ENCODE data around the gene HMSD.

HMSD gene

DNA sequence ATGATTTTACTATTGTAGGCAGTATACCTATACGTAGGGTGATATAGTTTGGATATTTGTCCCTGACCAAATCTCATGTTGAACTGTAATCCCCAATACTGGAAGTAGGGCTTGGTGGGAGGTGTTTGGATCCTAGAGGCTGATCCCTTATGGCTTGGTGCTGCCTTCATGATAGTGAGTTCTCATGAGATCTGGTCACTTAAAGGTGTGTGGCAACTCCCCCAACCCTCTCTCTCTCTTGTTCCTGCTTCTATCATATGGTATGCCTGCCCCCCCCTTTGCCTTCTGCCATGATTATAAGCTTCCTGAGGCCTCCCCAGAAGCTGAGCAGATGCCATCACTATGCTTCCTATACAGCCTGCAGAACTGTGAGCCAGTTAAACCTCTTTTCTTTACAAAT lies 43.0 kb upstream of the HMSD start:
- no peak overlapping the region for H2BK120ac ChIP-seq (ENCODE audit: low read depth, low read length)
- H3K14ac ChIP-seq (ENCODE audit: low read length): no peak overlapping the region
- H3K4ac ChIP-seq (ENCODE audit: low read length): no peak overlapping the region
- H3K4me2 ChIP-seq (ENCODE audit: insufficient read depth, low read length, poor library complexity, severe bottlenecking): no peak overlapping the region
- WGBS, 2 donors (ENCODE audit: extremely low coverage in 2 of 2, insufficient read length in 2 of 2, insufficient replicate concordance in 1 of 2): no CpG with 5 or more reads among the region's 1 CpG
- no peaks in the 10 kb centered on the region for H3K4me1 ChIP-seq (ENCODE audit: control insufficient read depth in 2 of 2, insufficient read depth in 1 of 2, low read depth in 1 of 2, low read length in 2 of 2)
- H3K9ac ChIP-seq (ENCODE audit: low read depth, low read length, poor library complexity): no peak overlapping the region
- H3K27me3 ChIP-seq (ENCODE audit: control insufficient read depth in 3 of 3, insufficient read depth in 3 of 3, low read depth in 1 of 3, low read length in 3 of 3): no peaks in the 10 kb centered on the region
- H2BK5ac ChIP-seq (ENCODE audit: low read length): no peak overlapping the region
- DNase-seq (ENCODE audit: low spot score): no peak
- H3K9me3 ChIP-seq (replicated peaks in 1 of 2; ENCODE audit: control insufficient read depth in 2 of 2, insufficient read depth in 1 of 2, low read depth in 1 of 2, low read length in 2 of 2): no peaks in the 10 kb centered on the region
- H3K36me3 ChIP-seq (replicated peaks in 1 of 2; ENCODE audit: control insufficient read depth in 2 of 2, insufficient read depth in 2 of 2, low read length in 2 of 2): no peaks in the 10 kb centered on the region
- no peak overlapping the region for H4K91ac ChIP-seq (ENCODE audit: low read depth, low read length, poor library complexity)
- no peak overlapping the region for H2BK12ac ChIP-seq (ENCODE audit: low read length)
- H3K23ac ChIP-seq (ENCODE audit: low read depth, low read length, poor library complexity): no peak overlapping the region
- no peak overlapping the region for H2BK15ac ChIP-seq (ENCODE audit: low read length)
- H3K4me3 ChIP-seq (ENCODE audit: low read length in 2 of 2): no peak overlapping the region
- no peak overlapping the region for H4K8ac ChIP-seq (ENCODE audit: low read depth, low read length)
- H3K18ac ChIP-seq (ENCODE audit: low read length): no peak overlapping the region
- H2AFZ ChIP-seq (ENCODE audit: low read length): no peak overlapping the region
- H3K27ac ChIP-seq (replicated peaks; ENCODE audit: low read length): no peak overlapping the region
- H3K79me1 ChIP-seq (ENCODE audit: low read depth, low read length): no peaks in the 10 kb centered on the region
- no peak overlapping the region for H2AK5ac ChIP-seq (ENCODE audit: low read depth, low read length)

DNA sequence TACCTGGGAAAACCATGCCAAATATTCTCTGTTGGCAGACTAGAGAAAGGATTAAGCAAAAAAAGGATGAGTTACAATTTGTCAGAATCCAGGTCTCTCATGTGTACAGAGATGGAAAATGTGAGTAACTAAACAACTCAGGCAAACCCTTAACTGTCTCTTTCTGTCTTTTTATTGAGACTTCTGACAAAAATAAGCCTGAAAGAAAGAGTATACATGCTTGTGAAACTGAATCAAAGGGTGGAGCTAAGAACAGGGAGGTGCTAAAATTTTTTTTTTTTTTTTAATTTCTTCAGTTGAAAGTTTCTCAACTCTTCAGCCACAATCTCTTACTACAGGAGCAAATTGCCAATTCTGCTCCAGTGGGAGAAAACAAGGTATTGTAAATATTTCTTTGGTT lies 41.4 kb upstream of the HMSD start, which contains the start of gene SERPINB10:
SERPINB10 (plus strand) TSS at position 295 of the 400 bp plus-strand sequence. CDS start 7,553 bp downstream, outside the sequence.
- Histone ChIP-seq H3K9me3 (replicated peaks in 1 of 2; ENCODE audit: control insufficient read depth in 2 of 2, insufficient read depth in 1 of 2, low read depth in 1 of 2, low read length in 2 of 2) (no peaks in the 10 kb centered on the region), H3K4me3 (ENCODE audit: low read length in 2 of 2) (no peak within 1 kb of the TSS), H3K27me3 (ENCODE audit: control insufficient read depth in 3 of 3, insufficient read depth in 3 of 3, low read depth in 1 of 3, low read length in 3 of 3) (no peaks in the 10 kb centered on the region), H2BK12ac (ENCODE audit: low read length) (no peak within 1 kb of the TSS), H2BK5ac (ENCODE audit: low read length) (no peak within 1 kb of the TSS), H3K9ac (ENCODE audit: low read depth, low read length, poor library complexity) (no peak within 1 kb of the TSS), H4K91ac (ENCODE audit: low read depth, low read length, poor library complexity) (no peak within 1 kb of the TSS), H4K8ac (ENCODE audit: low read depth, low read length) (no peak within 1 kb of the TSS), H3K14ac (ENCODE audit: low read length) (no peak within 1 kb of the TSS), H2AFZ (ENCODE audit: low read length) (no peak within 1 kb of the TSS), H3K4ac (ENCODE audit: low read length) (no peak within 1 kb of the TSS), H2BK15ac (ENCODE audit: low read length) (no peak within 1 kb of the TSS), H3K4me1 (ENCODE audit: control insufficient read depth in 2 of 2, insufficient read depth in 1 of 2, low read depth in 1 of 2, low read length in 2 of 2) (no peaks in the 10 kb centered on the region), H3K18ac (ENCODE audit: low read length) (no peak within 1 kb of the TSS), H2AK5ac (ENCODE audit: low read depth, low read length) (no peak within 1 kb of the TSS), H3K27ac (replicated peaks; ENCODE audit: low read length) (no peak within 1 kb of the TSS), H2BK120ac (ENCODE audit: low read depth, low read length) (no peak within 1 kb of the TSS), H3K79me1 (ENCODE audit: low read depth, low read length) (no peaks in the 10 kb centered on the region), H3K4me2 (ENCODE audit: insufficient read depth, low read length, poor library complexity, severe bottlenecking) (no peak within 1 kb of the TSS), H3K36me3 (replicated peaks in 1 of 2; ENCODE audit: control insufficient read depth in 2 of 2, insufficient read depth in 2 of 2, low read length in 2 of 2) (no peaks in the 10 kb centered on the region), H3K23ac (ENCODE audit: low read depth, low read length, poor library complexity) (no peak within 1 kb of the TSS)
- DNase-seq (ENCODE audit: low spot score): no peak

- Histone ChIP-seq H2BK12ac (ENCODE audit: low read length) (no peak overlapping the region), H3K4ac (ENCODE audit: low read length) (no peak overlapping the region), H3K4me3 (ENCODE audit: low read length in 2 of 2) (no peak overlapping the region), H3K9me3 (replicated peaks in 1 of 2; ENCODE audit: control insufficient read depth in 2 of 2, insufficient read depth in 1 of 2, low read depth in 1 of 2, low read length in 2 of 2) (no peaks in the 10 kb centered on the region), H3K4me2 (ENCODE audit: insufficient read depth, low read length, poor library complexity, severe bottlenecking) (no peak overlapping the region), H2BK15ac (ENCODE audit: low read length) (no peak overlapping the region), H3K79me1 (ENCODE audit: low read depth, low read length) (no peaks in the 10 kb centered on the region), H3K36me3 (replicated peaks in 1 of 2; ENCODE audit: control insufficient read depth in 2 of 2, insufficient read depth in 2 of 2, low read length in 2 of 2) (no peaks in the 10 kb centered on the region), H3K18ac (ENCODE audit: low read length) (no peak overlapping the region), H4K91ac (ENCODE audit: low read depth, low read length, poor library complexity) (no peak overlapping the region), H3K14ac (ENCODE audit: low read length) (no peak overlapping the region), H3K4me1 (ENCODE audit: control insufficient read depth in 2 of 2, insufficient read depth in 1 of 2, low read depth in 1 of 2, low read length in 2 of 2) (no peaks in the 10 kb centered on the region), H3K9ac (ENCODE audit: low read depth, low read length, poor library complexity) (no peak overlapping the region), H4K8ac (ENCODE audit: low read depth, low read length) (no peak overlapping the region), H2AK5ac (ENCODE audit: low read depth, low read length) (no peak overlapping the region), H3K23ac (ENCODE audit: low read depth, low read length, poor library complexity) (no peak overlapping the region), H2BK120ac (ENCODE audit: low read depth, low read length) (no peak overlapping the region), H2BK5ac (ENCODE audit: low read length) (no peak overlapping the region), H3K27me3 (ENCODE audit: control insufficient read depth in 3 of 3, insufficient read depth in 3 of 3, low read depth in 1 of 3, low read length in 3 of 3) (no peaks in the 10 kb centered on the region), H2AFZ (ENCODE audit: low read length) (no peak overlapping the region), H3K27ac (replicated peaks; ENCODE audit: low read length) (no peak overlapping the region)
- DNase-seq (ENCODE audit: low spot score): no peak
- no CpG with 5 or more reads among the region's 1 CpG for WGBS, 2 donors (ENCODE audit: extremely low coverage in 2 of 2, insufficient read length in 2 of 2, insufficient replicate concordance in 1 of 2)
These were observed 40.2 kb upstream of the HMSD start for GRCh38 chr18:63908858-63909257.

- Histone ChIP-seq H3K23ac (ENCODE audit: low read depth, low read length, poor library complexity) (no peak overlapping the region), H3K18ac (ENCODE audit: low read length) (no peak overlapping the region), H3K9me3 (replicated peaks in 1 of 2; ENCODE audit: control insufficient read depth in 2 of 2, insufficient read depth in 1 of 2, low read depth in 1 of 2, low read length in 2 of 2) (no peaks in the 10 kb centered on the region), H3K27ac (replicated peaks; ENCODE audit: low read length) (no peak overlapping the region), H4K91ac (ENCODE audit: low read depth, low read length, poor library complexity) (no peak overlapping the region), H3K4ac (ENCODE audit: low read length) (no peak overlapping the region), H3K4me1 (ENCODE audit: control insufficient read depth in 2 of 2, insufficient read depth in 1 of 2, low read depth in 1 of 2, low read length in 2 of 2) (no peaks in the 10 kb centered on the region), H3K27me3 (ENCODE audit: control insufficient read depth in 3 of 3, insufficient read depth in 3 of 3, low read depth in 1 of 3, low read length in 3 of 3) (no peaks in the 10 kb centered on the region), H4K8ac (ENCODE audit: low read depth, low read length) (no peak overlapping the region), H3K4me2 (ENCODE audit: insufficient read depth, low read length, poor library complexity, severe bottlenecking) (no peak overlapping the region), H3K9ac (ENCODE audit: low read depth, low read length, poor library complexity) (no peak overlapping the region), H2BK5ac (ENCODE audit: low read length) (no peak overlapping the region), H2BK15ac (ENCODE audit: low read length) (no peak overlapping the region), H3K79me1 (ENCODE audit: low read depth, low read length) (no peaks in the 10 kb centered on the region), H2AK5ac (ENCODE audit: low read depth, low read length) (no peak overlapping the region), H3K14ac (ENCODE audit: low read length) (no peak overlapping the region), H2BK12ac (ENCODE audit: low read length) (no peak overlapping the region), H3K36me3 (replicated peaks in 1 of 2; ENCODE audit: control insufficient read depth in 2 of 2, insufficient read depth in 2 of 2, low read length in 2 of 2) (no peaks in the 10 kb centered on the region), H3K4me3 (ENCODE audit: low read length in 2 of 2) (no peak overlapping the region), H2AFZ (ENCODE audit: low read length) (no peak overlapping the region), H2BK120ac (ENCODE audit: low read depth, low read length) (no peak overlapping the region)
- DNase-seq (ENCODE audit: low spot score): no peak
- no CpG with 5 or more reads among the region's 2 CpGs for WGBS, 2 donors (ENCODE audit: extremely low coverage in 2 of 2, insufficient read length in 2 of 2, insufficient replicate concordance in 1 of 2)
These were observed 39.2 kb upstream of the HMSD start for GRCh38 chr18:63909870-63910269.
